ENCODE results near the gene SPRR3.
"Not testable (repeated sequence)": the region's sequence is repeated elsewhere in the genome, so short reads cannot be mapped to it uniquely, and the experiment has no call there.

Gene SPRR3

DNA sequence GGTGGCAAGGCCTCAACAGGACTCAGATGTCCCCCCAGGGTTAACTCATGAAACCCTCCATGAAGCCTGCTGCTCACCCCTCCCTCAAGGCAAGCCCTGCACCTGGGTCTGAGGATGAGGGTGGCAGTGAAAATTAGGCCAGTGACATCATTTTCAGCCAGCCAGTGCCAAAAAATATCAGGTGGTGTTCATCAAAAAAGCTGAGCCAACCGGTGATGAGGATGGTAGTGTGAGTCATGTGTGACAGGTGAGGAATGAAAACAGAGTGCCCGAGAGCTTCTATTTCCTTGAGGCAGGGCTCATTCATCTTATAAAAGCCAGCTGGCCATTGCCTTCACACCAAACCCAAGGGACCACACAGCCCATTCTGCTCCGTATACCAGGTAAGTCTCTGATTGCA, 17.8 kb upstream of the SPRR3 start, which contains the start of gene SPRR1A:
TSS of gene SPRR1A (plus strand) at position 339 of the 400 bp plus-strand sequence. CDS start 1,150 bp downstream, outside the sequence.
- no peak for DNase-seq (ENCODE audit: low spot score)

DNA sequence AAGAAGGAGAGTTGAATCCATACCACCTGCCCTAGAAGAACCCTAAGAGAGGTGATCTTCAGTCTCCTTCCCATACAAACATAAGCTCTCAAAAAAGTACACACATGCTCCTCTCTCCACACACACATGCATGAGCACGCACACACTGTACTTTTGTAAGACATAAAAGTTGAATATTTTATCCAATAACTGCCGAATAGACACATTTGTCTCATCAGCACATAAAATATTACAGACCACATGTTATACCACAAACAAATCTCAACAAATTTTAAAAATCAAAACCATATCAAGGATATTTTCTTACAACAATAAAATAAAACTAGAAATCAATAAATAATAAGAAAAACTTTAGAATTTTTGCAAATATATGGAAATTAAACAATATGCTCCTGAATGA, 15.0 kb upstream of the SPRR3 start:
- no peak for DNase-seq (ENCODE audit: low spot score)

DNA sequence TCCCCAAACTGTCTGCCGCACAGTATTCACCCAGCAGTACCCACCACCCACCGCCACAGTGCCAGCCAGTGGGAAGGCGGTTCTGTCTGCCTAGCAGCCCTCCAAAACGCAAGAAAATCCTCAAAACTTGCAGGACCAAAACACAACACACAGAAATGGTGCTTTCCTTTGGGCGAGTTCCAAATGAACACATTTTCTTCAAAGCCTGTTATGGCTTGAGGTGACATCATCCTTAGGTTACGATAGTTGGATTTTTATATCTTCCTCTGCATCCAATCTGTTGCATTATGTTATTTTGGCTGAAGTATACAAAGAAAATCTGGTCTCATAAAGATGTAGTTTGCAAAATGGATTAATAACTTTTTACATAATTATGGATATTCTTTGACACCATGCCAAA, 8.4 kb upstream of the SPRR3 start:
- no peak for DNase-seq (ENCODE audit: low spot score)

DNA sequence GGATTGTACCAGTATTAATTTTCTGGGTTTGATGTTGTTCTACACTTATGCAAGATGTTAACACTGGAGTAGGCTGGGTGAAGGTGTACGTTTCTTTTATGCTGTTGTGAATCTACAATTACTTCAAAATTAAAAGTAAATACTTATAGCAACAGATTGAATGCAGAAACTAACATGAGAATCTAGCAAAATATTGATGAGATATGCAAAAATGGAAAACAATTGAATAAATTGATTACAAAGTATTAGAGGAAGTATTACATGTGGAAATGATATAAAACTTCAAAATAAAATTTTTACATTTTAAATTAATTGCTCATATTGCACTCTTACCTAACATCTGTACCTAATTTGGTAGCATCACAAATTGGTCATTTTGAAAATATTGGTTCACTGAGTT, 5.7 kb upstream of the SPRR3 start:
- DNase-seq (ENCODE audit: low spot score), result no peak

DNA sequence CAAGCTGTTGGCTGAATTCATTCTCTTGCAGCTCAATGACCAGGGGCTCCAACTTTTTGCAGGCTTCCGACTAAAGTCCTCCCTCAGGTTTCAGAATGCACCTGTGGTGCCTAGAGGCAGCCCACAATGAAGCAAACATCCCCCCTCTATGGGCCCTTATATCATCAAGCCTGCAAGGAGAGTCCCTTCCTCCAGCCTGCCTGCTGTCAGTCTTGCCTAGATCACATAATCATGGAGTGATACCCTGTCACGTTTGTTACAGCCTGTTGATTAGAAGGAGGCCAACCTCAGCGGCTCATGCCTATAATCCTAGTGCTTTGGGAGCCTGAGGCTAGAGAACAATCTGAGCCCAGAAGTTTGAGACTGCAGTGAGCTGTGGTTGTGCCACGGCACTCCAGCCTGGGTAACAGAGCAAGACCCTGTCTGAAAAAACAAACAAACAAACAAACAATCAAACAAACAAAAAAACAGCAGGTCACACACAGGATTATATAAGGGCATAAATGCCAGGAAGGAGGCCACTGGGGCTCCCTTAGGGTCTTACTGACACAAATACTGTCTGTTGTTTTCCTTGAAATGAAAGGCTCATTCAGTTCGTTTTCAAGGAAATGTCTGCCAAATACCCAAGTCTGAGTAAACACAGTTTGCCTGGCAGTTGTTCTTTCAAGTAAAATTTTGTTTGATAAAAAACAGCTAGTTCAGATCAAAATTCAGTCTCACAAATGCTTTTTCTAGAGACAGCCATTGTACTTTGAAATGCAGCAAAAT, 4.7 kb upstream of the SPRR3 start:
- no peak for DNase-seq (ENCODE audit: low spot score)

DNA sequence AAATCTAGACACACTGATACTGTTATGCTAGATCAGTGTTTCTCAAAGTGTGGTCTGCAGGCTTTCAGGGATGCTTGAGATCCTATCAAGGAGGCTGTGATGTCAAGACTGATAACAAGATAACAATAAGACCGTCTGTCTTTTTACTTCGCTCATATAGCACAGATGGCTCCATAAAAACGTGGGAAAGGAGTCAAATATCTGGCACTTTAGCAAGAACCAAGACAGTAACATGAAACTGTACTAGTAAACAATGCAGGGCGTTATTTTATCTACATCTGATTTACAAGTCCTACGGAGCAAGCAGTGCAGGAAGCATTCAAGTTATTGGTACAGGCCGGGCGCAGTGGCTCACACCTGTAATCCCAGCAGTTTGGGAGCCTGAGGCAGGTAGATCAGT, 3.6 kb upstream of the SPRR3 start:
- no peak for DNase-seq (ENCODE audit: low spot score)

DNA sequence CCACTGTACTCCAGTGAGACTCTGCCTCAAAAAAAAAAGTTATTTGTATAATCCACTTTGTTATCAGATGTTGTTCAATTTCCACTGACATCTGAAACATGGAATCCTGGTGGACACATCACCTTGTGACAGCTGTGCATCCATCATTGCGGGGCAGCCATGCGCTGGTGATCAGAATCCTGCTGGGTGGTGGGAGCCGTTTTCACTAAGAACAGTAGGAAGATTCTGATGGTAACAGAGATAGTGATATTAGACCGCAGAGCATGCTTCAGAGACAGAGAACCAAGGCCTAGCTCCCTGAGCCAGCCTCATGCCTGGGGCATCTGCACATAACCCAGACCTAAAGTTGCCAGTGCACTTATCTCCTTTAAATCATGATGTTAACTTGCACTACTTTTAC, 3.1 kb upstream of the SPRR3 start:
- no peak for DNase-seq (ENCODE audit: low spot score)

DNA sequence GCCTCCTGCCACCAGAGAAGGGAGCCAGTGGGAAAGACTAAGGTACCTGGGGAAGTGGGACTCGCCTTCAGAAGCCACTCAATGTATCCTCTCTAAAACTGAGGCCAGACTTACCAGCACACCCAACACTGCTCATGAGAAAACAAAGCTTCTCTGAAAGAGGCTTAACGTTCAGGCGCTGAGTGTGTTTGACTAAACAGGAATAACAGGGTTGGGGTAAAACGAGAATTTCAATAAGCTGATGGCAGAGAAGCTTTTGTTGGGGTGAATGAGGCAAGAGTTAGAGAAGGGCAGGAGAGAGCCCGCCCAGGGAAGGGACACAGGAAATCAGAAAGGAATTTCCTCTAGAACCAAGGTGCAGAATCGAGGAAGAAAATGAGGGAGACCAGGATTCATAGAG, 1.7 kb upstream of the SPRR3 start:
- no peak for DNase-seq (ENCODE audit: low spot score)

DNA sequence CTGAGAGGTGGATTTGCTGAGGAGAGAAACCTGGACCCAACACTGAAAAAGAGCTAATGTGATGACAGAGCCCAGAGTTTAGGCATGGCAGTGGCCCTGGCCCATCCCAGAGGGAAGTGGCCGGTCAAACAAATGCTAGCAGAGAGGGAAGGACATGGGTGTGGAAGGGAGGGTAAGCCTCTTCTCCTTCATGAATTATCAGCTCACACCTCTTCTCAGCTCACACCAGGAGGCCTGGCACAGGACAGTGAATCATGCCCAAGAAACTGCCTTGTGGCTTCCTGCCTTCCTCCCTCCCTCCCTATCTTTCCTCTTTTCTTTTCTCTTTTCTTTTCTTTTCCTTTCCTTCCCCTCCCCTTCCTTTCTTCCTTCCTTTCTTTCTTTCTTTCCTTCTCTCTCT, 1.3 kb upstream of the SPRR3 start:
- no peak for DNase-seq (ENCODE audit: low spot score)

DNA sequence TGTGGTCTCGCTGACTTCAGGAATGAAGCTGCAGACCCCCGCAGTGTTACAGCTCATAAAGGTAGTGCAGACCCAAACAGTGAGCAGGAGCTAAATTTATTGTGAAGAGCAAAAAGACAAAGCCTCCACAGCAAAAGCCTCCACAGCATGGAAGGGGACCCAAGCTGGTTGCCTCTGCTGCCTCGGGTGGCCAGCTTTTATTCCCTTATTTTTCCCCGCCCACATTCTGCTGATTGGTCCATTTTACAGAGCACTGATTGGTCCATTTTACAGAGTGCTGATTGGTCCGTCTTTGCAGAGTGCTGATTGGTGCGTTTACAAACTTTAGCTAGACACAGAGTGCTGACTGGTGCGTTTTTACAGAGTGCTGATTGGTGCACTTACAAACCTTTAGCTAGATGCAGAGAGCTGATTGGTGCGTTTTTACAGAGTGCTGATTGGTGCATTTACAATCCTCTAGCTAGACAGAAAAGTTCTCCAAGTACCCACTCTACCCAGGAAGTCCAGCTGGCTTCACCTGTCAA, 9.7 kb downstream of the SPRR3 start:
- DNase-seq (ENCODE audit: low spot score), result peak; percentile 55

DNA sequence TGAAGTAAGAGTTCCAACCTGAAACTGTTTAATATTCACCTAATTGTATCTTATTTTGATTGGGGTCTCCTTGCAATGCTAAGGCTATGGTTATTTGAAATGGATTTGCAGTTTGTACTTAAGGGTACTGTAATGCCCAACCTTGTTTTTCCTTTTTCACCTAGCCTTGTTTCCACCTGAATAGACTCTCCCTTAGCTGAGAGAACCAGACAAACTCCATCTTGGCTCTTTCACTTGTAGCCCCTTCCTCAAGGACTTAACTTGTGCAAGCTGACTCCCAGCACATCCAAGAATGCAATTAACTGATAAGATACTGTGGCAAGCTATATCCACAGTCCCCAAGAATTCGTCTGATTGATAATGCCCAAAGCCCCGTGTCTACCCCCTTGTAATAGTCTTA, 20.3 kb downstream of the SPRR3 start:
- not testable (repeated sequence) for DNase-seq (ENCODE audit: low spot score)

DNA sequence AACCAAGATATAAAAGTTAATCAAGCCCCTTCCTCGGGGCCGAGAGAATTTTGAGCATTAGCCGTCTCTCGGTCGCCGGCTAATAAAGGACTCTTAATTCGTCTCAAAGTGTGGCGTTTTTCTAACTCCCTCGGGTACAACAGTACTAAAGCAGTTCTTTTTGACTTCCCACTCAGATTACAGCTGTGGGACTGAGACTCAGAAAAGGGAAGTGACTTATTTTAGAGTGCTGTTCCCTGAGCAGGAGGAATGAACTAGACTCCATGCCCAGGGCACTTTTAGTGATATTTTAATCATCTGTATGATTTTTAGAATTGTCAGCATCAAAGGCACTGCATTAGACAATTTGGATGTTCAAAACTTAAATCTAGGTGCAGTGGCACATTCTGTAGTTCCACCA, 20.8 kb downstream of the SPRR3 start:
- DNase-seq (ENCODE audit: low spot score), result peak; percentile 32

DNA sequence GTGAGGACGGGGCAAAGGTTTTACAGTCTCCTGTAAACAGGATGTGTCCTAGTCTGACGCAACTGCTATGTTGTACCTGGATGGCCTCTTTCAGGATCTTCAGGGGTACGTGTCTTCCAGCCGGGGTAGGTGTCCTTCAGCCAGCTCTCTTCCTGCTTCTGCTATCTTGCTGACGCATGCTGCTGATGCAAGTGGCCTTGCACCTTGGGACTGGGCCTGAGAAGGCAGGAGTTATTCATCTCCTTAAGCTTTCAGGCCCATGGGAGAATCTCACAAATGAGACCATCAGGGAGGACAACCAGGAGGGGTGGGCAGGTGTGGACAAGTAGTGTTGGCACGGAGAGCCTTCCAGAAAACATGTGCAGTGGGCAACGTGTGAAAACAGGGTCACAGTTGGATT, 21.6 kb downstream of the SPRR3 start:
- DNase-seq (ENCODE audit: low spot score), result no peak

DNA sequence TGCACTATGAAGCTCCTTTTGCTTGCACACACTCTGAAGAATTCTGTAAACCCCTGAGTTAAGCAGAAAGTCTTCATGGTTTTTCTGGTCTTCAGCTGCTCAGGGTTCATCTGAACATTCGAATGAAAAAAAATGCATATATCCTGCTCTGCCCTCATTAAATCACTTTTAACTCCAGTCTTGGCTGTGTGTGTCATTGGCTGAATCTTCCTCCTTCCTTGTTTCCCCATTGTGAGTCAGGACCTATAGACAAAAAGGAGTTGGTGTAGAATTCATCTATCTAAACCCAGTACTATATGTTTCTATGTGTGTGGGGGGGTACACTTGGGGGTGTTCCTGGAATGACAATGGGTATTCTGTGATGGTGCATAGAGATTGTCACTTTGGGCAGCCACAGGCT, 22.9 kb downstream of the SPRR3 start:
- DNase-seq (ENCODE audit: low spot score), result no peak

DNA sequence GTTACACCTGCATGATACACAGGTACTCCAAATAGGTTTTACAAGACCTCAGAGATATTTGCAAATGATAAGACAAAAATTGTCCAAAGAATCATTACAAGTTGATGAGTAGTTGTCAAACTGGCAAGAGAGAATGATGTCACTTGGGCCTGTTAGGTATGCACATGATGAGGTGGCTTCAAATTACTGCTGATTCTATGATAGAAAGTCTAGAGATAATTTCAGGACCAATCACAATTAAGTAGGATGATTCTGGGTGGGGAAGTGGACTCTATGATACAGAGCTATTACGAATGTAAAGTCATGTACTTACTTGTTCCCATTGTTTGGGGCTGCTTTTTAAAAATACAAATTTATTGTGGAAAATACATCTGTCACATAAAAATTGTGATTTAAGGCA, 24.2 kb downstream of the SPRR3 start:
- no peak for DNase-seq (ENCODE audit: low spot score)

DNA sequence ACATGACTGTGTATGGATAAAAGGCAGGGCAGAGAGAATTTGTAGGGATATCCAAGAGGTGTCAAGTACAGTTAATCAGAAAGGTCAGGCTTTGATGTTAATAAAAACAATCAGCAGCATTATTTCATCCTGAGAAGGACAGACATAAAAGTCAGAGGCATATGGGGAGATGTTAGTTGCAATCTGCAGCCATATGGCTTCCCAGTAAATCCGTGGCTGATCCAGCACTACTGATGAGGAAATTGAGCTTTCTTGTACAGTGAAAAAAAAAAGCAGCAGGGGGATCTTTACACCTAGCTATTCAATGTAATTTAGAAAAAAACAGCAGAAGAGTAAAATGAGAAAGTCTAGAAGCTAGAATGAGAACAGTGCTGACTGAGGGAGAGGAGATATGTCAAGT, 27.2 kb downstream of the SPRR3 start:
- DNase-seq (ENCODE audit: low spot score), result no peak

DNA sequence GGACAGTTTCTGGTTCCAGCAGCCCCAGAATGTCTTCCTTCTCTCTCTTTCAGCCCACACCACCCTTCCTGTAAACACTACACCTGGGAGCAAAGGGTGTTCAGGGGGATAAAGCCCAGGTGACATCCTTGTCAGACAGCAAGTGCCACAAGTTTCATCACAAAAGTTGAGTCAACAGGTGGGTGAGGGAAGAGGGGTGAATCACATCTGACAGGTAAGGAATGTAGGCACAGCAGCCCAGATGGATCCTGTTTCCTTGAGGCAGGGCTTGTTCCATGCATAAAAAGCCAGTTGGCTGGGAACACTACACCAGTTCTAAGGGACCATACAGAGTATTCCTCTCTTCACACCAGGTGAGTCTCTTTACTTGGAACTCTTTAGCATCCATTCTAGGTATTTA, 29.3 kb downstream of the SPRR3 start, which contains the start of gene SPRR1B:
TSS of gene SPRR1B (plus strand) at position 309 of the 400 bp plus-strand sequence. CDS start 1,143 bp downstream, outside the sequence.
- no peak for DNase-seq (ENCODE audit: low spot score)

DNA sequence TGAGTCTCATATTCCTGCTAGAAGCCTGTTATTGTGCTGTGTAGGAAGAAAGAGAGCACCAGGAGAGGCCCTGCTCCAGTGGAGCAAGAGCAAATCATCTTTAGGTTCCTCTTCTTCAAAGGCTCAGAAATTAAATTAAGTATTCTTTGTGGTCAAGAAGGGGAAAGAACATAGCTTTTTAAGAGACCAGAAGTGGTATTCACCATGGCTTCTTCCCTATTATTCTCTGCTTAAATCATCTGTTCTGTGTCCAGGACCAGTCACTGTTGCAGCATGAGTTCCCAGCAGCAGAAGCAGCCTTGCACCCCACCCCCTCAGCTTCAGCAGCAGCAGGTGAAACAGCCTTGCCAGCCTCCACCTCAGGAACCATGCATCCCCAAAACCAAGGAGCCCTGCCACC, 30.5 kb downstream of the SPRR3 start:
- DNase-seq (ENCODE audit: low spot score), result no peak

DNA sequence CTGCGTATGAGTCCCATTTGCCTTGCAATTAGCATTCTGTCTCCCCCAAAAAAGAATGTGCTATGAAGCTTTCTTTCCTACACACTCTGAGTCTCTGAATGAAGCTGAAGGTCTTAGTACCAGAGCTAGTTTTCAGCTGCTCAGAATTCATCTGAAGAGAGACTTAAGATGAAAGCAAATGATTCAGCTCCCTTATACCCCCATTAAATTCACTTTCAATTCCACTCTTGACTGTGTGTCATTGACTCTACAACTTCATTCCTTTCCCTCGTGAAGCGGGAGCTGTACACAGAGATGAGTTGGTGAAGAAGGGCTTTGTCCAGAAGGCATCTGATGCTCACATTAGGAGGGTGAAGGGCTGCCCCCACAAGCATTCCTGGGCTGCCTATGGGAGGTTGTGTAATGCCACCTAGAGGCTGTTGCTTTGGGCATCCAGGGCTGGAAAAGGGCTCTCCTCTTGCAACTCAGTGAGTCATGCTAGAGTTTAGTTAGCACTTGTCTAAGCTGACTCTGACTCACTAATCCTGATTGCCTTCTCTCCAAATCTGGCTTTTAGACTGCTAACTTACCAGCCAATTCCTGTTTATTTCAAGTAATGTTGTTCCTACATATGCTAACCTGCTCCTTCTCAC, 31.2 kb downstream of the SPRR3 start:
- peak; percentile 41 for DNase-seq (ENCODE audit: low spot score)

DNA sequence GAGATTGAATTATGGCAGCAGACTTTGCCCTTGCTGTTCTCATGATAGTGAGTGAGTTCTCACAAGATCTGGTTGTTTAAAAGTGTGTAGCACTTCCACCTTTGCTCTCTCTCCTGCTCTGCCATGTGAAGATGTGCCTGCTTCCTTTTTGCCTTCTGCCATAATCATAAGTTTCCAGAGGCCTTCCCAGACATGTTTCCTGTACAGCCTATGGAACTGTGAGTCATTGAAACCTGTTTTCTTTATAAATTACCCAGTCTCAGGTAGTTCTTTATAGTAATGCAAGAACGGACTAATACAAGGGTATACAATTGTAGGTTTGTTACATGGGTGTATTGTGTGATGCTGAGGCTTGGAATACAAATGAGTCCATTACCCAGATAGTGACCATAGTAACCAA, 33.7 kb downstream of the SPRR3 start:
- DNase-seq (ENCODE audit: low spot score), result no peak

DNA sequence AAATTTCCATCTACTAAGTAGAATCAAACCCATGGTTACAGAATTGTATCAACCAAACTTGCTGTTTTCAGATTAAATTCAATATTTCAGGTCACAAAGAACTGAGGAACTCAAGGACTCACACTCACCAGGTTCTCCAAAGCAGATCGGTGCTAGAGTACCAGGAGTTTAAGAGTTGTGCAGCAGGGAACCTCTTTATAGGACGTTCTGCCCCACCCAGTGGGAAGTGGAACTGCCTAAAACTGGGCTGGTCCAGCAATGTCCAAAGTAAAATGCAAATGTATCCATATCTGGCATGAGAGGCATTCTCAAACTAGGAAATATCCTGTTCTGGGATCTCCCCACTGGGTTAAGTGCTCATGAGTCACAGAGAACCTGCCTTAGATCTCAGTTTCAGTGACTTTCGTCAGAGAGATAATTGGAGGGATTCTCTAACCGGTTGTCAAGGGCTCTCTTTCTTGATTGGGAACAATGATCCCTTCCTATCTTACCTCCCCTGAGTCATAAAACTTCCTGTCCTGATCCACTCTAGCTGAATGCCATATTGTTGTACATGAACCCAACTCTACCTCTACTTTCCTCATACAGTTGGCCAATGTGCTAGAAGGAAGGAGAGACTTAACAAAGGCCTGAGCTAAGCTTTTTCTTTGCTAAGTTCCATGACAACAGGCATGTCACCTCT, 39.5 kb downstream of the SPRR3 start, which contains the start of gene SPRR2D:
TSS of gene SPRR2D (minus strand) at position 171 of the 682 bp plus-strand sequence. CDS start 774 bp downstream, outside the sequence.
- no peak for DNase-seq (ENCODE audit: low spot score)

DNA sequence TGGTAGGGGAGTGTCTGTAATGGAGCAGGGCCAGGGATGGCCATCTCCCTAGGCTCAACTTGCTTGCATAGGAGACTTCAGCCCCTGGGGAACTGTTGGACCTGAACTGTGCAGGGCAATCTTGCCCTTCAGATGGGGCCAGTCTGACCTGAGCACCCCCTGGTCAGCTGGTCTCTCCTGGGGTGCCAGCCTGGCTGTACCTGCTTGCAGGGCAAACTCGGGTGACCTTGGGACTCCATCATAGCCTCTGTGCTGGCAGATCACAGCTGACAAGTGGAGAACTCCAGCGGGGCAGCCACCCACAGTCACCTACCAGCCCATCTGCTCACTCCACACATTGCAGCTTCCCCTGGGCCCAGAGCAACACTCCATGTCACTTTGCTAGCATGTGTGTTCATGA, 47.7 kb downstream of the SPRR3 start:
- DNase-seq (ENCODE audit: low spot score), result no peak

Data from NAMALWA (cell line).